ENCODE data around the gene MSANTD1.

MSANTD1 gene

DNA sequence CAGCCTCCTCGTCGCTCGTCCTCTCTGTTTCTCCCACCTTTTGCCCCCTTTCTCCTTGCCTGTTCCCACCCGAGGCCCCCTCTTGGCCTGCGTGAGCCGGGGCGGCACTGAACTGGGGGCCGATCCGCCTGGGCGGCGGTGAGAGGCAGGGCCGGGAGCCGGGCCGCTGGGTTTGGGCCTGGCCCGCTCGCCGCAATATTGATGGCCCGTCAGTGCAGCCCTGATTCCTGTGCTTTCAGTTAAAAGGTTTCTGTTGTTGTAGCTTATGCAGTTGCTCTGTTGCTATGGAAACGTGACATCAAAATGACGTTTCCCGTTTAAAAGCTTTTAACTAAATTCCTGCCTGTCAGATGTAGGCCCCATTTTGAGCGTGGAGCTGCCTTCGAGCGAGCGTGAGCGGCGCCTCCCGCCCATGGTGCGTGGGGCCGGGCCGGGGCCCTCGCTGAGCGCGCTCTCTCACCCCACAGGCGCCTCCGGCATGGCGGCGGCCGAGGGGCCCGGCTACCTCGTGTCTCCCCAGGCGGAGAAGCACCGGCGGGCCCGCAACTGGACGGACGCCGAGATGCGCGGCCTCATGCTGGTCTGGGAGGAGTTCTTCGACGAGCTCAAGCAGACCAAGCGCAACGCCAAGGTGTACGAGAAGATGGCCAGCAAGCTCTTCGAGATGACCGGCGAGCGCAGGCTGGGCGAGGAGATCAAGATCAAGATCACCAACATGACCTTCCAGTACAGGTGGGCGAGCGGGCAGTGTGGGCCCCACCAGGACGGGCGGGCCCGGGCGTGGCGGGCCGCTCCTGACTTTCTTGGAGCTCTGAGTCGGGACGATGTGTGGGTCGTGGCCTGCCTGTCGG lies at the start of gene MSANTD1:
MSANTD1 (plus strand) TSS at position 349 of the 851 bp plus-strand sequence; CDS start at position 413, 64 bp downstream.
- FAIRE-seq, result no peak

DNA sequence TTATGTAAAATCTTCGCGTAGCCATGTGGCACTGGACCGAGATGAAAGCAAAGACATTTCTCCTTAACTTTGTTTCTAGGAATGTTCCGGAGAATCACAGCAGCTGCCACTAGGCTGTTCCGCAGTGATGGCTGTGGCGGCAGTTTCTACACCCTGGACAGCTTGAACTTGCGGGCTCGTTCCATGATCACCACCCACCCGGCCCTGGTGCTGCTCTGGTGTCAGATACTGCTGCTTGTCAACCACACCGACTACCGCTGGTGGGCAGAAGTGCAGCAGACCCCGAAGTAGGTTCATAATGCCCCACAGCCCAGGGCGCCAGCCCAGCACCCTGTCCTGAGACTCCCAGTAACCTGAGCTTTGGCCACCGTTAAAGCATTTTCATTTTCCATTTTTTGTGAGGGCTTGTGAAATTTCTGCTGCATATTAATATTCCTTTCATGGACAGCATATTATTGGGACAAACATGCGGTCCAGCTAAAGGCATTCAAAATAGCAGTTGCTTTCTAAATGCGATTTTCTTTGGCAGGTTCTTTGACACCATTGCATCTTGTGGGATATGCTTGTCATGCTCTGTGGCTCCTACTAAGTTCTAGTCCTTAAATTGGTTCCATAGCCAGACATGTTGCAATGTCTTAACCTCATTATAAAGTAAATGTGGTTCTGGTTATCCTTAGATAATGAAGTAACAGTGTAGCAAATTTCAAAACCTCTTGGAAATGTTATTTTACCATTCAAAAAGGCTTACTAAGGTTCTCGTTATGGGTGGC lies 49.1 kb upstream of the MSANTD1 start:
- FAIRE-seq, result no peak

DNA sequence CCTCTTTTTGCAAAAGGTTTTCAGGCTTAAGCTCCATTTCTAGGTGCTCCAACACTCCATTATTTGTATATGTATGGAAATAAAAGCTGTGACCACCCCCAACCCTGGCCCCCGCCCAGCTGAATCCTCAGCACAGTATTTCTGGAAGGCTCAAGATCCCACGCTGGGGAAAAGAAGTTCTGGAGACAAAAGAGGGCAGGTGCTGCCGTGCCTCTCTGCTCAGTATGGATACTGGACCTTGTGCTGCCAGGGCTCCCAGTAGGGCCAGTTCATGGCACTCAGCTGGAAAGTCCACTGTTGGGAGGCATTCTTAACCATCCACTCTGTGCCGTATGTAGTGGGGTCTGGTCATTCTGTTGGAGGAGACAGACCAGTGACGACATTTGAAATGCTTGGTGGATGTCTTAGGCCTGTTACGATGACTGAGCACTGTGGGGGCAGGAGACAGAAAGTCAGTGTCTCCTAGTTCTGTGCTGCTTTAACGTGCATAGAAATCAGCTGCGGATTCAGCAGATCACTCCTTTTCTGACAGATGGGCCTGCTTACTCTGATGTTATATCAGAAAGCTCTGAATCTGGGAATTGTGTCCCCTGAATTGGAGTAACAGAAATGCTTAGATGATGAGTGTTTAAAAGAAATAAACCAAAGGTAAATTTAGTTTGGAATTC lies 48.4 kb upstream of the MSANTD1 start:
- no peak for FAIRE-seq

DNA sequence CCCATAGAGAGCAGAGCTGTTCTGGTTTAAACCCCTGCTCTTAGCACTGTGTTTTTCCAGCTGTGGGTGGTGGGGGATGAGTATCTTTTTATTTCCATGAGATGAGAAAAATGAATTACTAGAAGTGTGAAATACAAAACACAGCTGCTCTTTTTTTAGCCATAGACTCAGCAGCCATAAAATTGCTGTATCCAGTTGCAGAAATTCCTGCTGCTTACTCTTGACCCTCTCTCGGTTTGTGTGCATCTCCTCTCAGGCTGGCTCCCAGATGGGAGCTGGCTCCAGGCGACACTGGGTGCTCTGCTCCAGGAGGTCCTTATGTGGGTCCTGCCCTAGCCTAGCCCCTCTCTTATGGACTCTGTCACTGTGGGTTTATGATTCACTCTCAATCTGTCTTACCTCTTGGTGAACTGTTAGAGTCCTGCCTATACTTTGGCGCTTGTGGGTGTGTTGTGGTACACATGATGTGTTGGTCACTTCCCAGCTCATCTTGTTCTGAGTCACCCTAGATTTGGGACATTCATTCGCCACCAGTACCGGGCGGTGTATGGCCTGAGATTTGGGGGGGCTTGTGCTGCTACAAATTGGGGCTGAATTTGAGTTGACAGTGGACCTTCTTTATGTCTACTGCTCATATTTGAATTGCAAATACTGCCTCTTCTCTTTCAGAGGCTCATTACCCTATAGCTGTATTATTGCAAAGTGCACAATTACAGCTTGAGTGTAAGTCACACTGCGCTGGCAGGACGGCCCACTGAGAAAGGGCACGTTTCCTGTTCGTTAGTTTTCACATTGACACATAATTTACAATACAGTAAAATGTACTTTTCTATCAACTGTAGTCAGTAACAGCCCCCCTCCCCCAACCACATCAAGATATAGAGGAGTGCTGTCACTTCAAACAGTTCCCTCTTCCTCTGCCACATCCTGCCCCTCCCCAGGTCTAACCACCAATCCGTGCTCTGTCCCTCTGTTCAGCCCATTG lies 46.9 kb upstream of the MSANTD1 start:
- no peak for FAIRE-seq

DNA sequence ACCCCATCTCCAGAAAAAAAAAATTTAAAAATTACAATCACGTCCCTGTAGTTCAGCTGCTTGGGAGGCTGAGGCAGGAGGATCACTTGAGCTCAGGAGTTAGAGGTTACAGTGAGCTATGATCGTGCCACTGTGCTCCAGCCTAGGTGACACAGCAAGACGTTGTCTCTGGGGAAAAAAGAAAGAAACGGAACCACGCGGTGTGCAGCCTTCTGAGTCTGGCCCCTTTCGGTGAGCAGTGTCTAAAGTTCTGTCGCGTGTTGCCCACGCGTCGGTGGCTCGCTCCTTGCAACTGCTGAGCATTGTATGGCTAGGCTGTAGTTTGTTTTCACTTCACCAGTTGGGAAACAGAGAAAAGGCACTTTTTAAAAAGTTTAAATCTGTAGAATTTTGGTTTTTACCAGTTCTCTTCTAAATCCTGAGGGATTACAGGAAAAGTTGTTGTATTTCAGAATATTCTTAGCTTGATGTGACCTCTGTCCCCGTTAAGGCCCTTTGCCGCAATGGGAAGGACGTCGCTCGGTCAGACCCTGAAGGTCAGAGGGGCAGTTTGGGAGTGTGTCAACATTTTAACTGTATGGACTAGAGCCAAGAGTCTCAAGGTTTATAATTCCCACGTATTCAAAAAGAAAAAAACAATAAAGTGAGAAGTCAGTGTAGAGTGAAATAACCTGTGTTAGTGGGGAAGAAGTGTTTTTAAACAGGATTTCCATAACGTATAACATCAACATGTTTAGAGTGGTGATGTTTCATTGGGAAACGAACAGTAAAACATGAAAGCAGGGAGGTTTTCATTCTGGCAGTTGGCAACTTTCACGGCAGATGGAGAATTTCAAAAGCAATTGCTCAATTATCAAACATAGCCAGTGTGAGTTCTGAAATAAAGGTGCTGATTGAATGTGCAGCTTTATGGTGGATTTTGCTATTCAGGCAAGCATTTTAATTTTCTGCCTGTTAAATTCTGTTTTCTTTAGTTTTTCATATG lies 45.8 kb upstream of the MSANTD1 start:
- no peak for FAIRE-seq

DNA sequence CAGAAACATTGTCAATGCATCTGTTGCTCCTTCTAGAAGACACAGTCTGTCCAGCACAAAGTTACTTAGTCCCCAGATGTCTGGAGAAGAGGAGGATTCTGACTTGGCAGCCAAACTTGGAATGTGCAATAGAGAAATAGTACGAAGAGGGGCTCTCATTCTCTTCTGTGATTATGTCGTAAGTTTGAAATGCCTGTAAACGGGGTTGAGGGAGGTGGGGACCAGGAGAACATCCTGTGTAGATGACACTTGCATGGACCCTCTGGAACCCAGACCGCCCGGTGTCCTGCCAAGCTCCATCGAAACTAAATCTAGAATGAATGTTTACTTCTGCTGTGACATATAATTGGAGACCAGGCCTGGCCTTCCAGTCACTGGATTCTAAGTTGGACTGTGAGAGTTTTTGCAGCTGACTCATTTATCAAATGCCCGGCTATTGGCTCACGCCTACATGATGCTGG lies 45.0 kb upstream of the MSANTD1 start:
- no peak for FAIRE-seq

DNA sequence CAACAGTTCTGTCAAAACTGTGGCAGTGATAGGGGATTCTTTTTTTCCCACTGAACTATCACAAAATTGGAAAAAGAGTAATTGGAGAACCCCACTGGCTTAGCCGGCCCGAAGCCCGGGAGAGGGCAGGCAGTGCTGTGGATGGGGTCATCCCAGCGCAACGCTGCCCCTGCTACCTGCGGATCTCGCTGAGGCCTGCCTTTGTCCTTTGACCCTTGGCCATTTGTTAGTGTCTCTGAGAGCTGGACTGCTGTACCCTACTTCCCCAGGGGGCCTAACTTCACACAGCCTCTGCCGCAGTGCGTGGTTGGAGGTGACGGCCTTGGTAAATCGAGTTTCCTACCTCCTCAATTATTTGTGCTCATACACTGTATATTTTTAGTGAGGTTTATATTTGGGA lies 43.0 kb upstream of the MSANTD1 start:
- no peak for FAIRE-seq

DNA sequence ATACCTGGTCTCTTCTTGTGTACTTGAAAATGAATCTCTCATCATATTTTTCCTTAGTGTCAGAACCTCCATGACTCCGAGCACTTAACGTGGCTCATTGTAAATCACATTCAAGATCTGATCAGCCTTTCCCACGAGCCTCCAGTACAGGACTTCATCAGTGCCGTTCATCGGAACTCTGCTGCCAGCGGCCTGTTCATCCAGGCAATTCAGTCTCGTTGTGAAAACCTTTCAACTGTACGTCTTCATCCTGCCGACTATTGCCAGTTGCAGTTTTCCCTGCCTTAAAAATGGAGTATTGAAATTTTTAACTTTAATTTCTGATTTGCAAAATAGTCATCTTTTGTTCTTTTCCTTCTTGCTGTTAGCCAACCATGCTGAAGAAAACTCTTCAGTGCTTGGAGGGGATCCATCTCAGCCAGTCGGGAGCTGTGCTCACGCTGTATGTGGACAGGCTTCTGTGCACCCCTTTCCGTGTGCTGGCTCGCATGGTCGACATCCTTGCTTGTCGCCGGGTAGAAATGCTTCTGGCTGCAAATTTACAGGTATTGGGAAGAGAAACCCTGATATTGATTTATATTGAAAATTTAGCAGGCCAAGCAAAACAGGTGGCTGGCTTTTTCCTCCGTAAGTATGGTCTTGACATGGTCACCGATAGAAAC lies 42.4 kb upstream of the MSANTD1 start:
- no peak for FAIRE-seq

DNA sequence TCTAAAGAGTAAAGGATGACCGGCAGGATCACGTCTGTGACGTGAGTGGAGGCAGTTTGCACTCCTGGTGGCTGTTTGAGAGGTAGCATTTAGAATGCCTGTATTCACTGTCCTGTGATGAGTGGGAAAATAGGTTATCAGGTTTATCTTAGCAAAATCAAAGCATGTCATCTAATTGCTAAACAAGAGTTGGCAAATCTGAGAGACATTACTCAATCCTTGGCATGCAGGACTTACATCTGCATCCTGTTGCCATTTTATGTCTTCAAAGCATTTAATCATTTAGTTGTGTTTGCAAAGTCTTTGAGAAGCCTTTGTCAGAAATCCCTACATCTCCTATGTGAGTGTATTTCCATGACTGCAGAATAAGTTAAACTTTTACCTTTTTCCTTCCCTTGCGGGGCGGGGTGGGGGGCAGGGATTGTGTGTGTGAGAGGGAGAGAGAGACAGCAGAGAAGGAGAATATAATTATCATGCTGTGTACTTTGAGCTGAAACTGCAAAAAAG lies 41.4 kb upstream of the MSANTD1 start:
- no peak for FAIRE-seq

DNA sequence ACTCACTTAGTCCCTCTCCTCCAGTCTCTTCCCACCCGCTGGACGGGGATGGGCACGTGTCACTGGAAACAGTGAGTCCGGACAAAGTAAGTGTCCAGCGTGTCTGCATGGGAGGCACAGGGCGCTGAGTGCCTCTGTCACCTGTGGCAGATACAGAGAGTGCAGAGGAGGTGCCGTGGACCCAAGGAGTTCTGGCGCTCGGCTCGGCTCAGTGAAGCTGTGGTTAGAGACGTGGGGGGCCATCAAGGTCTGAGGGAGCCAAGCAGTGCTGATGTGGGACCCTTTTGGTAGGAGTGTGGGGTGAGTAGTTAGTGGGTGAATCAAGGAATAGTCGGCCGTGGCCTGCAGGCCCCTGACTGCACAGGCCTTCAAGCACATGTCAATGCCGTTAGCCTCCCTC lies 40.1 kb upstream of the MSANTD1 start:
- FAIRE-seq, result no peak

DNA sequence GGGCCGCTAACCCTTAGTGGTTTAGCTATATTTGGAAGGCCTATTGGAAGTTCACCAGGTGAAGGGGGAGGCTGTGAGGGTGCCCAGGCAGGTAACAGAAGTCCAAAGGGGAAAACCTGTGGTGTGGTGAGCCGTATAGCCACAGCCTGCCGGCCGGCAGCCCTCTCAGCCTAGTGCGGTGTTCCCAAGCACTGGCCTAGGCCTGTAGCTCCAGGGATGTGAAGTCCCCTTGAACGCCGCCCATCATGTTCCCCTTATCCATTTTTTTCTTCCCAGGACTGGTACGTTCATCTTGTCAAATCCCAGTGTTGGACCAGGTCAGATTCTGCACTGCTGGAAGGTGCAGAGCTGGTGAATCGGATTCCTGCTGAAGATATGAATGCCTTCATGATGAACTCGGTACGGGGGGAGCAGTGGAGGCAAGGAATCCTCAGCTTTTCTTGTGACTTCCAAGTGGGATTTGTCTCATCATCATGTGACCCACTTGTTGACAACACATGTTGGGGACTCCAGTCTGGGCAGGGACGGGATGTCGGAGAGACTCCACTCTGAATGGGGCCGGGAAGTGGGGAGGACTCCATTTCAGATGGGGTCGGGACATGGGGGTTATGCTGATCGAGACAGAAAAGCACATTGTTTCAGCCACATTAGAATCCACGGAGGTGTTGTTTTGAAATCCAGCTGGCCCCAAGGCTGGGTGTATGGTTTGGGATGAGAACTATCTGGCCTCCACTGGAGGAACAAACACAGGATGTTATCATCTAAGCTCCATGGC lies 39.2 kb upstream of the MSANTD1 start:
- FAIRE-seq, result no peak

DNA sequence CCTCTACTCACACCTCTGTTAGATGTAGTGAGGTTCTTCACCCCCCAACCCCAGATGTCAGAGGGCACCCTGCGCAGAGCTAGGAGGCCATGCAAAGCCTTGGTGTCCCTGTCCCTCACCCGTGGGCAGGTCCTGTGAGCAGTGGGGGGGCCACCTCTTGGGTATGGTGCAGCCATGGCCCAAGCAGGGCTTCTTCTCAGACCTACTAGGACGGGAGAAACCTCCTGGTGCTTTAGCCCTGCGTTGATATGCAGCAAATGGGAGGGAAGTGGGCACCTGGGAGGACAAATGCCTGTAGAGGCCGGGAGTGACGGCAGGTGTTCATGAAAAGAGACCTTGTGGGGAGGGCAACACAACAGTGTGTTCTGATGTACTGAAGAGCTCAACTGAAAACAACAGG lies 38.5 kb upstream of the MSANTD1 start:
- FAIRE-seq, result no peak

DNA sequence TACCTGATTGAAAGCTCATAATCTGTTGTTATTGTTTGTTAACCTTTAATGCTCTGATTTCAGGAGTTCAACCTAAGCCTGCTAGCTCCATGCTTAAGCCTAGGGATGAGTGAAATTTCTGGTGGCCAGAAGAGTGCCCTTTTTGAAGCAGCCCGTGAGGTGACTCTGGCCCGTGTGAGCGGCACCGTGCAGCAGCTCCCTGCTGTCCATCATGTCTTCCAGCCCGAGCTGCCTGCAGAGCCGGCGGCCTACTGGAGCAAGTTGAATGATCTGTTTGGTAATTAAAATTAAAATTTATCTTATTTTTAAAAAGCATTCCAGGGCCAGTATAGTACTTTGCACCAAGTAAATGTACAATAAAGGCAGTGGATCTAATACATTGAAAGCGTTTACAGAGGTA lies 37.1 kb upstream of the MSANTD1 start:
- FAIRE-seq, result no peak

DNA sequence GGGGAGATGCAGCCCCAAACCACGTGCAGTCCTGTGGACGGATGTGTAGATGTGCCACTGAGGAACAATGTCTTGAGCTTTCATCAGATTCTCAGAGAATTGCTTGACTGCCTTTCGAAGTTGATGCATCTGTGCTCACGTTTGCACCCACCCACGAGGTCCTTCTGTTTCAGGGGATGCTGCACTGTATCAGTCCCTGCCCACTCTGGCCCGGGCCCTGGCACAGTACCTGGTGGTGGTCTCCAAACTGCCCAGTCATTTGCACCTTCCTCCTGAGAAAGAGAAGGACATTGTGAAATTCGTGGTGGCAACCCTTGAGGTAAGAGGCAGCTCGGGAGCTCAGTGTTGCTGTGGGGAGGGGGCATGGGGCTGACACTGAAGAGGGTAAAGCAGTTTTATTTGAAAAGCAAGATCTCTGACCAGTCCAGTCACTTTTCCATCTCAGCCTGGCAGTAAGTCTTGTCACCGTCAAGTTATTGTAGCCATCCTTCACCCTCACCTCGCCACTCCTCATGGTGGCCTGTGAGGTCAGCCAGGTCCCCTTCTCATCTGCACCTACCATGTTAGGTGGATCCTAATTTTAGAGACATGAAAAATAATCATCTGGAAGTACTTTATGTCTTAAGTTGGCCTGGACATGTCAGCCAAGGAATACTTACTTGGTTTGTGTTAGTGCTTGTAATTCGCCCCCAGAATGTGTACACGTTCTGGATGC lies 36.4 kb upstream of the MSANTD1 start:
- FAIRE-seq, result no peak

DNA sequence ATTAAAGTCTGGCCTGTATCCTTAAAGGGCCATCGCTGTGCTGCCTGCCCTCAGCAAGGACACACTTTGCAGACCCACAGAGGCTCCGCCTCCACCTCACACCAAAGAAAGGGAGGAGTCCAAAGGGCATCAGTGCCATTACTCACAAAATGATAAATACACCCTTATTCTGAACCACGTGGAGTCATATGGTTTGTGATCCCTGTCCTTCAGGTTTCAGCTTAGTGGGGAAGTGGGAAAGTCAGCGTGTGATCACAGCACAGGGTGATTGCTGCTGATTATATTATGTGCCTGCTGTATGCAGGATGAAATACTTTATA lies 35.9 kb upstream of the MSANTD1 start:
- no peak for FAIRE-seq

DNA sequence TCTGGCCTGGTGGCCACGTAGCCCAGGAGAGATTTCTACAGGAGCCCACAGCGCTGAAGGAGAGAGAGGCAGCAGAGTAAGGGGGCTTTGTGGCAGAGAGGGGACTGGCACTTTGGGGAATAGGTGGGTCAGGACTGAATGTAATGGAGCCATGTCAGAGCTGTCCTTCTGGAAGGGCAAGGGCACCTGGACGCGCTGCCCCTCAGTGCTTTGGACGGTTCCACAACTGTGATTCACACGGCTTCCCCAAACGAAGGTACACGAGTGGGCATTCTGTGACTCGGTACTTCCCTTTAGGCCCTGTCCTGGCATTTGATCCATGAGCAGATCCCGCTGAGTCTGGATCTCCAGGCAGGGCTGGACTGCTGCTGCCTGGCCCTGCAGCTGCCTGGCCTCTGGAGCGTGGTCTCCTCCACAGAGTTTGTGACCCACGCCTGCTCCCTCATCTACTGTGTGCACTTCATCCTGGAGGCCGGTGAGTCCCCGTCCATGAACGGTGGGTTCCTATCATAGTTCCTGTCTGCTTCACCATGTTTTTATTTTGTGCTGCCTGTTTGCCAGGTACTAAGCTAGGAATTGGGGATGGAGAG lies 35.2 kb upstream of the MSANTD1 start:
- no peak for FAIRE-seq

DNA sequence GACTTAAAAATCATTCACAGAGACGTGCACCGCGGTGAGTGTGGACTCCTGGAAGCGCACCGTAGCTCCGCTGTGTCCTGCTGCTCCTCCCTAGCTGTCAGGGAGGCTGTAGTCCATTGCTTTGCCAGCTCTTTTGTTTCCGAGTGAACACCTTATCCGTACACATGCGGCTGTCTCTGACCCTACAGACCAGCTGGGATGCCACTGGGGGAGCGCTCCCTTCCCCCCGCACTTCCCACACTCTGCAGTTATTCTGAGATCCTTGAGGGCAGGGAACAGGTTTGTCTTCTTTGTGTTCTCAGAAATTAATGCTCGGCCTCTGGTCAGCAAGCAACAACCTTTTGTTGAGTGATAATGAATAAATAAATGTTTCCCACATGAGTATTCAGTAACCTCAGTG lies 33.7 kb upstream of the MSANTD1 start:
- no peak for FAIRE-seq

DNA sequence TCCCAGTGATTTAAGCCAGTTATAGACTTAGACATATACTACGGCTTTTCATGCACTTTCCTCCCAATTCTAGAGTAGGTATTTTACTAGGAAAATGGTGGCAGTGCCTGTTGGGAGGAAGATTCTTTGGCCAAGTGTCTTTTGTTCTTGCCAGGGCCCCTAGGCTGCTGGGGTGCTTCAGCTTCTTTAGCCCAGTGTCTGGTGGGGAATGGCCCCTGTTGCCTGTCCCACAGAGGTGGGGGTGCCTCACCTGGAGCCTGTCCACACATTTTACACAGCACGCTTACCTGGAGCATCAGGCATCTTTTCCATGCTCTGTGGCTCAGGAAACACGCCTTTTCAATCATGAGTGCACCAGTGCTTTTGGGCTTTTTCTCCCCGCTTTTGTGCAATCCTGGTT lies 33.2 kb upstream of the MSANTD1 start:
- FAIRE-seq, result no peak

DNA sequence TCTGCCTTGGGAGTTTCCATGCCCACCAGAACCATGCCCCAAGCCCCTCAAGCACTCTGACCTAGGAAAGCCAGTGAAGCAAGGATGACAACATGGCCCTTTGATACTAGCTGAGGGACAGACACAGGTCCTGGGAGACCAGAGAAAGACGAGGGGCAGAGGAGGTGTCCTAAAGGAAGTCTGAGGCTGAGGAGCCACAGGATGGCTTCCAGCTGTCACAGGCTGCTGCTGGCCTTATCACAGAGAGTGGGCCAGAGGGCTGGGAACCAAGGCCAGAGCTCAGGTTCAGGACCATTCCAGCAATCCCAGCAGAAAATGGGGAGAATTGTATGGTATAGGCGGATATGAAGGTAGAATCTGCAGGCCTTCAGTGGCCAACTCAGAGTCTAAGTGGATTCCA lies 31.7 kb upstream of the MSANTD1 start:
- FAIRE-seq, result no peak

All from TTC549 (cell line).